HepG2 (cell line): Measurements from ENCODE around the gene CACNA1C. TPM values are rescaled to one million over a fixed set of nuclear protein-coding genes. Genes with fewer than 3 reads are reported as not detected.

Experiments
- ATAC-seq: fragments of 200-7000 bp; cut with Tn5 transposase; 3 replicates; pipeline ENCODE4 v1.9.1; 2020; ENCODE audit warnings: mild to moderate bottlenecking, moderate library complexity
- BruUV-seq: library from RNA; stranded (reverse); fragments of 400-500 nt; replicated peaks from 2 replicates; lab custom pipeline; 2021; lab: Mats Ljungman, UMichigan
- CTCF ChIA-PET: fragments of 300-600 bp; formaldehyde crosslinking; extraction: SDS; loops from one replicate; lab custom pipeline; 2021; ENCODE audit warnings: low total read pairs, inconsistent platforms, low intra/inter-chr PET ratio; lab: Yijun Ruan, JAX
- POLR2A ChIA-PET: fragments of 350-600 bp; sonication (Branson Sonifier 250); formaldehyde crosslinking; loops from one replicate; lab custom pipeline; 2020; ENCODE audit warnings: antibody characterized with exemption, inconsistent platforms; lab: Yijun Ruan, JAX
- DNase-seq: peaks from one replicate; pipeline ENCODE4 v3.0.0-alpha.2; 2015; ENCODE audit warnings: low spot score
- FAIRE-seq: peaks from 3 replicates; lab custom pipeline; 2011; peaks lifted over from hg19 to GRCh38; lab: Jason Lieb, UNC
- H2AFZ ChIP-seq: one replicate; pipeline ENCODE4 v1.6.1; 2011; ENCODE audit warnings: low read length, inconsistent platforms
- H3K27ac ChIP-seq: fragments of 300-600 bp; 3 replicates; pipeline ENCODE4 v1.8.0; 2011; ENCODE audit warnings: mixed run types, mild to moderate bottlenecking, mixed read lengths, low read length, inconsistent platforms; ENCODE audit not compliant: insufficient read depth; ENCODE audit errors: extremely low read length
- H3K27me3 ChIP-seq, 2 experiments: fragments of 200-600 bp in 1 of 2; 2 replicates in 1 of 2; 3 replicates in 1 of 2; pipeline versions ENCODE4 v1.6.0 to v1.8.0; 2011; ENCODE audit warnings: low read length in 2 of 2, mild to moderate bottlenecking in 2 of 2, moderate library complexity in 2 of 2, inconsistent platforms in 1 of 2; ENCODE audit not compliant: insufficient read depth in 2 of 2, control insufficient read depth in 1 of 2
- H3K36me3 ChIP-seq, 2 experiments: fragments of 200-600 bp in 1 of 2; replicated peaks in 1 of 2; 2 replicates in 1 of 2; 3 replicates in 1 of 2; pipeline versions ENCODE4 v1.5.1 to v1.8.0; 2011; ENCODE audit warnings: low read length in 2 of 2, inconsistent platforms in 1 of 2; ENCODE audit not compliant: insufficient read depth in 2 of 2, control insufficient read depth in 1 of 2
- H3K4me1 ChIP-seq: 2 replicates; pipeline ENCODE4 v1.5.1; 2012; ENCODE audit warnings: low read length, inconsistent platforms; ENCODE audit not compliant: insufficient read depth
- H3K4me2 ChIP-seq: 2 replicates; pipeline ENCODE4 v1.6.0; 2011; ENCODE audit warnings: low read depth, low read length, inconsistent platforms
- H3K4me3 ChIP-seq, 3 experiments: fragments of 200-600 bp in 1 of 3; sonication (generic), shearing (Covaris generic) in 1 of 3; replicated peaks in 1 of 3; 2 replicates each; pipeline ENCODE4 v1.5.1; 2011 to 2016; ENCODE audit warnings: low read length in 3 of 3, inconsistent platforms in 2 of 3, low read depth in 2 of 3, mild to moderate bottlenecking in 2 of 3, control low read depth in 1 of 3, mixed read lengths in 1 of 3; ENCODE audit not compliant: insufficient read depth in 1 of 3
- H3K79me2 ChIP-seq: one replicate; pipeline ENCODE4 v1.6.1; 2011; ENCODE audit warnings: low read length, inconsistent platforms; ENCODE audit not compliant: insufficient read depth
- H3K9ac ChIP-seq: 2 replicates; pipeline ENCODE4 v1.6.0; 2011; ENCODE audit warnings: mild to moderate bottlenecking, low read depth, low read length, inconsistent platforms; ENCODE audit not compliant: insufficient read depth
- H3K9me3 ChIP-seq: 2 replicates; pipeline ENCODE4 v1.5.1; 2012; ENCODE audit warnings: mild to moderate bottlenecking, low read length
- H4K20me1 ChIP-seq: 2 replicates; pipeline ENCODE4 v1.6.0; 2011; ENCODE audit warnings: inconsistent platforms, mild to moderate bottlenecking, low read length, moderate library complexity; ENCODE audit not compliant: insufficient read depth
- CC2D1A ChIP-seq: sonication (generic); formaldehyde crosslinking; IDR thresholded peaks from 2 replicates; pipeline ENCODE4 v1.8.1; 2023; ENCODE audit warnings: mild to moderate bottlenecking, missing genetic modification reagents
- GLI4 ChIP-seq: sonication (generic); formaldehyde crosslinking; IDR thresholded peaks from 2 replicates; pipeline ENCODE4 v1.5.1; 2020; ENCODE audit warnings: missing genetic modification reagents, mild to moderate bottlenecking, moderate library complexity, borderline replicate concordance
- HNF1A ChIP-seq, 2 experiments: sonication (generic) in 1 of 2; formaldehyde crosslinking in 1 of 2; IDR thresholded peaks; 2 replicates each; pipeline versions ENCODE4 v1.4.0 to v1.6.1; 2016 to 2020; ENCODE audit warnings: borderline replicate concordance in 1 of 2, low read depth in 1 of 2, mild to moderate bottlenecking in 1 of 2, missing genetic modification reagents in 1 of 2
- MTERF4 ChIP-seq: sonication (generic); formaldehyde crosslinking; IDR thresholded peaks from 2 replicates; pipeline ENCODE4 v1.8.0; 2023; ENCODE audit warnings: mild to moderate bottlenecking, missing genetic modification reagents
- NFYC ChIP-seq: IDR thresholded peaks from 2 replicates; pipeline ENCODE4 v1.6.1; 2016; ENCODE audit warnings: missing genetic modification reagents, missing compliant biosample characterization
- PBX3 ChIP-seq: sonication (generic); formaldehyde crosslinking; IDR thresholded peaks from 2 replicates; pipeline ENCODE4 v1.8.1; 2023; ENCODE audit warnings: missing genetic modification reagents, inconsistent platforms, borderline replicate concordance
- POLR2G ChIP-seq: fragments of 200-400 bp; formaldehyde crosslinking; IDR thresholded peaks from 2 replicates; pipeline ENCODE4 v1.6.1; 2018; ENCODE audit warnings: mild to moderate bottlenecking, low read depth, low read length, moderate library complexity
- THAP11 ChIP-seq: IDR thresholded peaks from 2 replicates; pipeline ENCODE4 v1.6.1; 2016; ENCODE audit warnings: missing biosample characterization, missing genetic modification reagents
- ZBTB2 ChIP-seq: sonication (generic); formaldehyde crosslinking; IDR thresholded peaks from 2 replicates; pipeline ENCODE4 v1.8.0; 2022; ENCODE audit warnings: low read depth, missing genetic modification reagents
- ZBTB34 ChIP-seq: sonication (generic); formaldehyde crosslinking; IDR thresholded peaks from 2 replicates; pipeline ENCODE4 v1.8.0; 2022; ENCODE audit warnings: mild to moderate bottlenecking, missing genetic modification reagents
- ZNF740 ChIP-seq: sonication (generic); formaldehyde crosslinking; IDR thresholded peaks from 2 replicates; pipeline ENCODE4 v1.4.0; 2020; ENCODE audit warnings: missing genetic modification reagents
- WGBS: methylation state at CpG from one replicate; pipeline ENCODE4 v1.1.6; 2017; ENCODE audit warnings: low lambda C conversion rate; 5-methylcytosine and 5-hydroxymethylcytosine counted together
- in situ Hi-C: cut with HindIII; loops from 2 replicates; pipeline ENCODE4 v1.10.0; 2017; ENCODE audit warnings: low pct_unique_long_range_greater_than_20kb; ENCODE audit not compliant: extremely low pct_ligation_motif_present
- intact Hi-C: fragments of 100-400 bp; cut with micrococcal nuclease; formaldehyde crosslinking; loops from one replicate; pipeline ENCODE4 v1.10.0; 2022; ENCODE audit not compliant: unreplicated experiment
- polyA plus RNA-seq, 8 experiments: library from polyadenylated mRNA; depleted of rRNA in 3 of 8; stranded (reverse) in 7 of 8; unstranded in 1 of 8; fragments of >200 nt; fragmentation: Illumina TruSeq in 4 of 8; extraction: Trizol in 4 of 8; gene quantifications; 2 replicates each; pipeline versions ENCODE4 v1.2.1 to v1.2.3, GENCODE V29; 2011 to 2016; ENCODE audit warnings: low read depth in 4 of 8, missing spikeins in 1 of 8, mixed read lengths in 1 of 8; ENCODE audit not compliant: insufficient read depth in 1 of 8
- total RNA-seq, 5 experiments: library from RNA; depleted of rRNA; stranded (reverse); fragments of >200 nt; fragmentation: Illumina TruSeq; extraction: Trizol; gene quantifications; 2 replicates each; pipeline ENCODE4 v1.2.3, GENCODE V29; 2016; ENCODE audit warnings: low read depth in 1 of 5

The CACNA1C gene
- total and polyA plus RNA-seq, 2 of the 13 experiments (the other 11 are each of a cell fraction or from before 2014, with no cell fraction given): not detected

- ChIA-PET CTCF (no interaction called here), POLR2A (no interaction called here)
- Histone ChIP-seq H3K27me3 (peaks cover 7 to 56% of the 10 kb centered on the region in 2 experiments), H3K36me3 (no peaks in the 10 kb centered on the region), H3K4me3 (no peak overlapping the region), H4K20me1 (no peaks in the 10 kb centered on the region), H3K4me2 (no peak overlapping the region), H2AFZ (no peak overlapping the region), H3K9ac (no peak overlapping the region), H3K9me3 (no peaks in the 10 kb centered on the region), H3K27ac (no peak overlapping the region), H3K4me1 (no peaks in the 10 kb centered on the region), H3K79me2 (no peaks in the 10 kb centered on the region)
- ATAC-seq (no peak), DNase-seq (no peak), FAIRE-seq (no peak)
- intact Hi-C loops (no loop called here), in situ Hi-C loops (no loop called here)
- 0% methylated on average over 2 of the region's 4 CpGs for WGBS
- BruUV-seq: no TSS peak
- TF ChIP-seq MTERF4: no peak
- TF ChIP-seq POLR2G: no peak
- TF ChIP-seq CC2D1A (CRISPR knock-in tag): no peak
- no peak for TF ChIP-seq PBX3 (CRISPR knock-in tag)
- TF ChIP-seq GLI4: no peak
- no peak for TF ChIP-seq THAP11 (CRISPR knock-in tag)
- no peak for TF ChIP-seq ZBTB34 (CRISPR knock-in tag)
- no peak for TF ChIP-seq HNF1A (IDR thresholded peaks at IDR 0.05; ENCODE audit: low read depth)
- TF ChIP-seq HNF1A (CRISPR knock-in tag; IDR thresholded peaks at IDR 0.05; ENCODE audit: borderline replicate concordance): no peak
- no peak for TF ChIP-seq ZBTB2
- no peak for TF ChIP-seq NFYC
- no peak for TF ChIP-seq ZNF740 (CRISPR knock-in tag)
Measured at GRCh38 chr12:2288471-2288870, 235.7 kb downstream of the CACNA1C start.
